HG02884 (cell line): ENCODE measurements around the gene TTC14.
"Not testable (repeated sequence)": the region's sequence is repeated elsewhere in the genome, so short reads cannot be mapped to it uniquely, and the experiment has no call there.

Experiments used
- ATAC-seq: cut with Tn5 transposase; IDR thresholded peaks from one replicate; pipeline ENCODE4 v1.9.1; 2021; ENCODE audit warnings: mild to moderate bottlenecking, moderate library complexity; ENCODE audit not compliant: unreplicated experiment

TTC14 gene

GRCh38 chr3:180601688-180602666, at the start of gene TTC14:
Gene TTC14 (plus strand): TSS chr3:180602163. CDS start chr3:180602262, 99 bp downstream.
- ATAC-seq: peak; percentile 93

DNA sequence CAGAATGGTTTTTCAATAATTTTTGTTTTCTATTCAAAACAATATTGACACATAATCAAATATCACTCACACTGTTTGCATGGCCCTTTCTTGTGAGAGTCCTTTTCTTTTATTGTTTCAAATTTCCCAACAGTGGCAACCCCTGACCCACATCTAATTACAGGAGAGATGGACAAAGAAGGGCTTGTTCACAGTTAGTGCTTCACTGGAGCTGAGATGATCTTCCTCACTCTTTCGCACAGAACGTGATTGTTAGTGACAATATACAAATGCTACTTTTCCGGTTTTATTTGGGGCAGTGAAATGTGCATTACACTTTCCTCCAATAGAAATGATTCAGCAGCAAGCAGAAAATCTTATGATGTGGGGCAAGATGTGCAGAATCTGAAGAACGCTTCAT, 38.6 kb upstream of the TTC14 start:
- ATAC-seq: no peak

DNA sequence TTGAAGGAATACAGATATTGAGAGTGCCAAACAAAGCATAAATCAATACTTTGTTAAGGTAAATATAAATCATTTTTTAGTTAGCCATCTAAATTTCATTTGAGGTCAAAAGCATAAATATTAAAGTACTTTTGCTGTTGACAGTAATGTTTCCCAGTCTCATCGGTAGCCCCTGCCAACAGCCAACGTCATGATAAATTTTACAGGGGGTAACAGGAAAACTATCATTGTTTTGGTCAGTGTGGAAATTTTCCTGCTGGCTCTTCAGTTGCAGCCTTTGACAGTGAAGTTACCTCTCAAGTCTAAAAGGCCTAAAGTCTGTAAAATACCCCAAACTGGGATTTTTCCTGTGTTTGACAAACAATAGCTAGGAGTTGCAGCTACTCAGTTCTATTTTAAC, 37.3 kb upstream of the TTC14 start:
- ATAC-seq: no peak

GRCh38 chr3:180570238-180570637, 31.7 kb upstream of the TTC14 start:
- ATAC-seq: no peak

GRCh38 chr3:180571831-180572598, 29.9 kb upstream of the TTC14 start:
- ATAC-seq: peak; percentile 75

DNA sequence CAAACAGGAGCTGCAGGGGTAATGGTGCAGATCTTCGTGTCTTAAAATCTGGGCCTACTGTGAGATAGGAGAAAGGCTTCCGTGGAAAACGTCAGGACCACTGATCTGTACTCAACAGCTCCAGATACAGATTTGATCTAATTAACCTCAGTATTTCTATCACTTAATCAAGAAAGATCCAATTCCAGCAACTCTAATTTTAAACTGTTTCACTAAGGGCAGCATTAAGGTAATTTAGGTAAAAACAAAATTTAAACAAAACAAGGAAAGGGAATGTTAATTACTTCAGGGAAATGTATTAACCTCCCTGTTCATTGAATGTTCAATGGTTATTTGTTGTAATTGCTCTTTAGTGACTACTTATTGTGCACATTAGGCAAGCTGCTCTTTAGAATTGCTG, 26.4 kb upstream of the TTC14 start:
- ATAC-seq: no peak

DNA sequence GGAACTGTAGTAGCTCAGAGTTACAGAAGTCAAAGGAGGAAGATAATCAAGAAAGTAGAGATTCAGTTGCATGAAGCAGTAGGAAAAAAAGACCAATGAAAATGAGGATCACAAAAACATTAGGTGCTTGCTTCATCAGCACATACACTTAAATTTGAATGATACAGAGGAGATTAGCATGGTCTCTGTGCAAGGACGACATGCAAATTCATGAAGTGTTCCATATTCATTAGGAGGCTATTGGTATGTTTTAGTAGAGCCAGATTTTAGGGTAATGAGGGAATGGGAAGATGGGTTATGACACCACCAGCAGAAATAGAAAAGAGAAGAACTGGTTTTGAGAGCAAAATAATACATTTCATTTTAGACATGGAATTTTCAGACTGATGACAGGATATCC, 21.0 kb upstream of the TTC14 start:
- ATAC-seq: no peak

GRCh38 chr3:180590396-180590795, 11.6 kb upstream of the TTC14 start:
- ATAC-seq: no peak

GRCh38 chr3:180593631-180594030, 8.3 kb upstream of the TTC14 start:
- not testable (repeated sequence) for ATAC-seq

GRCh38 chr3:180594631-180595558, 7.1 kb upstream of the TTC14 start:
- peak; percentile 59 for ATAC-seq

- no peak for ATAC-seq
Measured at GRCh38 chr3:180595559-180595935, 6.4 kb upstream of the TTC14 start.

- no peak for ATAC-seq
Measured at GRCh38 chr3:180600473-180600872, 1.5 kb upstream of the TTC14 start.

- ATAC-seq: no peak
Measured at GRCh38 chr3:180611006-180611405, 9.0 kb downstream of the TTC14 start.

GRCh38 chr3:180612364-180612763, 10.4 kb downstream of the TTC14 start:
- no peak for ATAC-seq

DNA sequence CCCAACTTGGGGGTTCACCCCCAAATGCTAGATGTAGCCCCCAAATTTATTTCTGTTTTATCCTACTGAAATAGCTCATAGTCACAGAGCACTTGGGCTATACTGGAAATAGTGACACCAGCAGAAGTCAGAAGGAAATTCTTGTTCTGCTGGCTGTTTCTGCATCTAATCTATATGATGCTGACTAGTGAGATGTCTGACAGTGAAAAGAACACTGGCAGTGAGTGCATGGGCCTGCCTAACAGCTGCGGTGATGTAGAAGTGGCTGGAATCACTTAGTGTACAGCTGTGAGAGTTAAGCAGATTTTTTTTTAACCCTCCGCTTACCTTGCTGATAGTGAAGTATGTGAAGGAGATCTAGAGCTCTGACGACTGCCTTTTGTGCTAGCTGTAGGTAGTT, 14.0 kb downstream of the TTC14 start:
- no peak for ATAC-seq

- no peak for ATAC-seq
Measured at GRCh38 chr3:180617049-180617448, 15.1 kb downstream of the TTC14 start.

- ATAC-seq: not testable (repeated sequence)
Measured at GRCh38 chr3:180618563-180618962, 16.6 kb downstream of the TTC14 start.

GRCh38 chr3:180619723-180620122, 17.8 kb downstream of the TTC14 start:
- ATAC-seq: no peak

DNA sequence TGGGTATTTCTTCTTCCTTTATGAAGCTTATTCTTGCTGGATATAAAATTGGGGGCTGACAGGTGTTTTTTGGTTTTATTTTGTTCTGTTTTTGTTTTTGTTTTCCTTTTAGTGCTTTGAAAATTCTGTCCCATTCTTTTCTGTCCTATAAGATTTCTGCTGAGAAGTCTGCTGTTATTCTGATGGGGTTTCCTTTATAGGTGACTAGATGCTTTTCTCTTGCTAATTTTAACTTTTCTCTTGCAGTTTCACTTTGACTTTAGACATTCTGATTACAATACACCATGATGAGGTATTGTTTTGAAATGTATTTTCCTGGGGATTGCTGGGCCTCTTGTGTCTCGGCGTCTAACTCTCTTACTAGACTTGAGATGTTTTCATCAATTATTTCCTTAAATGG, 22.8 kb downstream of the TTC14 start:
- ATAC-seq: peak; percentile 59

DNA sequence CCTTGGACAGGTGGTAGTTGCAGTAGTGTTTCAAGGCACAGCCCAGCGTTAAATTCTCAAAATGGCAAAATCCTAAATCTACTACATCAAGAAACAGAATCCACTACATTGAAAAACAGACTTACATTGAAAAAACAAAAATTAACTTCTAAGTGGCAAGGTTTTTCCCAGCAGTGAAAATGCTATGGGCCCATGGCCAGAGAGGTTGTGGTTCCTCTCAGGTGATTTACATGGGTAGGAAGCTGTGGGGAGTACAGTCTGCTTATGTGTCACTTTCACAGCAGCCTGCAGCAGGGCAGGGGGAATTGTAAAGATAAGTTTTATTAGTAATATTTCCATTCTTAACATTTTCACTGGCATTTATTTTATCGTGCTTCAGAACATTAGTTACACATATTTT, 24.9 kb downstream of the TTC14 start:
- ATAC-seq: peak; percentile 91

DNA sequence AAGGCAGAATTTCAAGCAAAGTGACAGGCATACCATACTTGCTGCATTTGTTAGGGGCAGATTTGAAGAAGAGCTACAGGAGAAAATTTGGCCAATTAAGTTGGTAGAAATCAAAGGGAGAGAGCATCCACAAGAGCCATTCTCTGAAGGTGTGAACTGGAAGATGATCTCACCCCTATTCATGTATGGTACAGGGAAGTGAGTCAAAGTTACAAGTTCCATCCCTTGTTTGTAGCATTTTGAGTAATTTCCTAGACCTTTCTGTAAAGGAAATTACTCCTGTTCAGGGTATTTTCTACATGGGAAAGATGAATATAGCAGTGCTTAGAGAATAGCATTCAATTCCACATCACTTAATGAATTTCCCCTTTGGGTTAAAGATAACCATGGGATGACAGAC, 28.4 kb downstream of the TTC14 start:
- ATAC-seq: no peak
